ENCODE data around the gene ZNF292. TPM values are rescaled to one million over a fixed set of nuclear protein-coding genes. Genes with fewer than 3 reads are reported as not detected.

ZNF292 gene
- total and polyA plus RNA-seq, 2 donors (not counting 3 experiments of a cell fraction or from before 2014, with no cell fraction given), result 3.5 to 24.9 TPM

- peaks cover 0 to 5% of the 10 kb centered on the region in 2 experiments for H3K27me3 ChIP-seq (ENCODE audit: control insufficient read depth in 2 of 2, insufficient read depth in 2 of 2, low read length in 2 of 2)
- no peak overlapping the region for H3K4me2 ChIP-seq (ENCODE audit: insufficient read depth, low read length)
- H3K36me3 ChIP-seq (ENCODE audit: control insufficient read depth in 2 of 2, extremely low read depth in 1 of 2, insufficient read depth in 2 of 2, low read length in 2 of 2), result no peaks in the 10 kb centered on the region
- no peaks in the 10 kb centered on the region for H4K20me1 ChIP-seq (replicated peaks; ENCODE audit: control insufficient read depth, extremely low read depth, insufficient read depth, low read length)
- H2AFZ ChIP-seq (ENCODE audit: low read depth, low read length), result no peak overlapping the region
- DNase-seq (ENCODE audit: low read depth, low spot score) (no peak), FAIRE-seq (no peak)
- intact Hi-C loops (cut with micrococcal nuclease), result no loop called here
- dilution Hi-C loops (cut with MboI; ENCODE audit: extremely low pct_ligation_motif_present, low sequenced_read_pairs), result no loop called here
- no peaks in the 10 kb centered on the region for H3K79me2 ChIP-seq (ENCODE audit: control insufficient read depth, insufficient read depth, low read length)
- TF ChIP-seq POLR2A (IDR thresholded peaks at IDR 0.05; ENCODE audit: low read depth, low read length), result no peak
- BruUV-seq (replicated peaks), result no TSS peak
- POLR2A ChIA-PET, result no interaction called here
- H3K27ac ChIP-seq (ENCODE audit: insufficient read depth, low read depth, low read length), result no peak overlapping the region
- H3K4me1 ChIP-seq (ENCODE audit: control insufficient read depth, extremely low read depth, insufficient read depth, low read length), result no peaks in the 10 kb centered on the region
- H3K4me3 ChIP-seq (replicated peaks in 1 of 3; ENCODE audit: insufficient read depth in 1 of 3, low read depth in 1 of 3, low read length in 3 of 3), result no peak overlapping the region
- CTCF ChIA-PET, result interaction anchor here (1.1 to 1.9 kb wide), 2 partner anchors 45 to 137 kb away, joined by 3 to 4 read pairs; no protein-coding TSS in a partner anchor
- H3K9ac ChIP-seq (replicated peaks; ENCODE audit: extremely low read depth, insufficient read depth, low read length), result no peak overlapping the region
- no peaks in the 10 kb centered on the region for H3K9me1 ChIP-seq (replicated peaks; ENCODE audit: control insufficient read depth, extremely low read depth, insufficient read depth, low read length)
- H3K9me3 ChIP-seq (replicated peaks; ENCODE audit: control insufficient read depth, insufficient read depth, low read length), result no peaks in the 10 kb centered on the region
Observed at GRCh38 chr6:87124074-87124473, 31.3 kb upstream of the ZNF292 start.

GRCh38 chr6:87126501-87126900 lies 28.9 kb upstream of the ZNF292 start:
- H3K4me1 ChIP-seq (ENCODE audit: control insufficient read depth, extremely low read depth, insufficient read depth, low read length), result no peaks in the 10 kb centered on the region
- H3K27ac ChIP-seq (ENCODE audit: insufficient read depth, low read depth, low read length), result no peak overlapping the region
- DNase-seq (ENCODE audit: low read depth, low spot score) (no peak), FAIRE-seq (no peak)
- CTCF ChIA-PET, result no interaction called here
- BruUV-seq (replicated peaks), result no TSS peak
- H4K20me1 ChIP-seq (replicated peaks; ENCODE audit: control insufficient read depth, extremely low read depth, insufficient read depth, low read length), result no peaks in the 10 kb centered on the region
- TF ChIP-seq POLR2AphosphoS5 (IDR thresholded peaks at IDR 0.05; ENCODE audit: insufficient read depth, low read depth, low read length), result no peak
- TF ChIP-seq MAX (IDR thresholded peaks at IDR 0.05; ENCODE audit: insufficient read depth, insufficient read length), result no peak
- TF ChIP-seq POLR2A (IDR thresholded peaks at IDR 0.05; ENCODE audit: low read depth, low read length), result no peak
- no peak for TF ChIP-seq GATA2 (IDR thresholded peaks at IDR 0.05; ENCODE audit: insufficient read depth, insufficient read length, low read depth, low read length)
- no peak for TF ChIP-seq MYC (IDR thresholded peaks at IDR 0.05; ENCODE audit: low read depth, low read length)
- TF ChIP-seq JUN (IDR thresholded peaks at IDR 0.05; ENCODE audit: borderline replicate concordance, insufficient read depth, insufficient read length, low read depth), result no peak
- no peak for TF ChIP-seq CTCF (IDR thresholded peaks at IDR 0.05; ENCODE audit: extremely low read depth in 1 of 2, insufficient read depth in 1 of 2, low read depth in 1 of 2, low read length in 2 of 2)
- no peak for TF ChIP-seq EZH2 (IDR thresholded peaks at IDR 0.05; ENCODE audit: borderline replicate concordance, low read depth, low read length, severe bottlenecking)
- TF ChIP-seq FOS (IDR thresholded peaks at IDR 0.05; ENCODE audit: borderline replicate concordance, insufficient read depth, low read length), result no peak
- H3K4me3 ChIP-seq (replicated peaks in 1 of 3; ENCODE audit: insufficient read depth in 1 of 3, low read depth in 1 of 3, low read length in 3 of 3), result no peak overlapping the region
- H3K36me3 ChIP-seq (ENCODE audit: control insufficient read depth in 2 of 2, extremely low read depth in 1 of 2, insufficient read depth in 2 of 2, low read length in 2 of 2), result no peaks in the 10 kb centered on the region
- intact Hi-C loops (cut with micrococcal nuclease) (no loop called here), dilution Hi-C loops (cut with MboI; ENCODE audit: extremely low pct_ligation_motif_present, low sequenced_read_pairs) (no loop called here)
- no peaks in the 10 kb centered on the region for H3K79me2 ChIP-seq (ENCODE audit: control insufficient read depth, insufficient read depth, low read length)
- H3K27me3 ChIP-seq (ENCODE audit: control insufficient read depth in 2 of 2, insufficient read depth in 2 of 2, low read length in 2 of 2), result peaks cover 1 to 5% of the 10 kb centered on the region in 2 experiments
- POLR2A ChIA-PET, result no interaction called here
- H3K9ac ChIP-seq (replicated peaks; ENCODE audit: extremely low read depth, insufficient read depth, low read length), result no peak overlapping the region
- H3K4me2 ChIP-seq (ENCODE audit: insufficient read depth, low read length), result no peak overlapping the region
- H2AFZ ChIP-seq (ENCODE audit: low read depth, low read length), result no peak overlapping the region
- H3K9me1 ChIP-seq (replicated peaks; ENCODE audit: control insufficient read depth, extremely low read depth, insufficient read depth, low read length), result no peaks in the 10 kb centered on the region
- H3K9me3 ChIP-seq (replicated peaks; ENCODE audit: control insufficient read depth, insufficient read depth, low read length), result no peaks in the 10 kb centered on the region
